Parathyroid adenoma (tissue), 2 donors: ENCODE measurements around the gene HEBP2.
A peak's percentile ranks its signal among the peaks of the same experiment; 100 is the strongest.

Experiments
- H2AFZ ChIP-seq: fragments of 300-600 bp; sonication (generic); one replicate; pipeline ENCODE4 v1.7.0; 2017; ENCODE audit warnings: antibody characterized with exemption, mild to moderate bottlenecking
- H3K27ac ChIP-seq: fragments of 300-600 bp; sonication (generic); one replicate; pipeline ENCODE4 v1.7.0; 2017
- H3K27me3 ChIP-seq: fragments of 300-600 bp; sonication (generic); one replicate; pipeline ENCODE4 v1.7.0; 2017; ENCODE audit warnings: low read length; ENCODE audit not compliant: control insufficient read depth, insufficient read depth
- H3K36me3 ChIP-seq: fragments of 300-600 bp; sonication (generic); one replicate; pipeline ENCODE4 v1.7.0; 2017; ENCODE audit warnings: low read length; ENCODE audit not compliant: control insufficient read depth, insufficient read depth
- H3K4me1 ChIP-seq: fragments of 300-600 bp; sonication (generic); one replicate; pipeline ENCODE4 v1.7.0; 2017; ENCODE audit warnings: control low read depth
- H3K4me2 ChIP-seq: fragments of 300-600 bp; sonication (generic); one replicate; pipeline ENCODE4 v1.7.0; 2017; ENCODE audit warnings: low read length
- H3K4me3 ChIP-seq: fragments of 300-600 bp; sonication (generic); one replicate; pipeline ENCODE4 v1.7.0; 2017; ENCODE audit warnings: low read depth, low read length
- H3K79me2 ChIP-seq: fragments of 300-600 bp; sonication (generic); one replicate; pipeline ENCODE4 v1.7.0; 2017; ENCODE audit warnings: control low read depth
- H3K9ac ChIP-seq: fragments of 300-600 bp; sonication (generic); one replicate; pipeline ENCODE4 v1.7.0; 2017; ENCODE audit warnings: mild to moderate bottlenecking
- H3K9me3 ChIP-seq: fragments of 300-600 bp; sonication (generic); one replicate; pipeline ENCODE4 v1.7.0; 2017; ENCODE audit warnings: low read length; ENCODE audit not compliant: control insufficient read depth
- CTCF ChIP-seq: fragments of 300-600 bp; sonication (generic); IDR thresholded peaks from one replicate; pipeline ENCODE4 v1.7.0; 2017; ENCODE audit warnings: antibody characterized with exemption, mild to moderate bottlenecking
- donor health status: primary hyperparathyroidism.

HEBP2 gene

GRCh38 chr6:138455746-138456400, 51.9 kb downstream of the HEBP2 start:
- no peaks in the 10 kb centered on the region for H3K9me3 ChIP-seq
- H3K27ac ChIP-seq = no peak overlapping the region
- no peak overlapping the region for H3K9ac ChIP-seq
- peak overlapping the region; percentile 5 for H2AFZ ChIP-seq
- no peak overlapping the region for H3K4me3 ChIP-seq
- H3K4me1 ChIP-seq = no peaks in the 10 kb centered on the region
- no peak overlapping the region for H3K4me2 ChIP-seq
- no peak for TF ChIP-seq CTCF
- no peaks in the 10 kb centered on the region for H3K79me2 ChIP-seq
- no peaks in the 10 kb centered on the region for H3K27me3 ChIP-seq
- H3K36me3 ChIP-seq = no peaks in the 10 kb centered on the region

- Histone ChIP-seq H3K27ac (no peak overlapping the region), H3K9ac (no peak overlapping the region)
Measured at GRCh38 chr6:138456401-138456790, 52.4 kb downstream of the HEBP2 start.

GRCh38 chr6:138461647-138462046, 57.6 kb downstream of the HEBP2 start:
- Histone ChIP-seq H2AFZ (no peak overlapping the region), H3K27me3 (no peaks in the 10 kb centered on the region), H3K4me2 (no peak overlapping the region), H3K9ac (no peak overlapping the region), H3K79me2 (no peaks in the 10 kb centered on the region), H3K4me1 (no peaks in the 10 kb centered on the region), H3K27ac (no peak overlapping the region), H3K36me3 (no peaks in the 10 kb centered on the region), H3K9me3 (no peaks in the 10 kb centered on the region), H3K4me3 (no peak overlapping the region)
- no peak for TF ChIP-seq CTCF

More at GRCh38 chr6:138456401-138456790, 52.4 kb downstream of the HEBP2 start:
- Histone ChIP-seq H3K4me3 (no peak overlapping the region), H3K4me1 (no peaks in the 10 kb centered on the region), H3K79me2 (no peaks in the 10 kb centered on the region), H3K9me3 (no peaks in the 10 kb centered on the region), H3K4me2 (no peak overlapping the region), H3K27me3 (no peaks in the 10 kb centered on the region), H3K36me3 (no peaks in the 10 kb centered on the region), H2AFZ (no peak overlapping the region)
- TF ChIP-seq CTCF = no peak

GRCh38 chr6:138464085-138464484, 60.1 kb downstream of the HEBP2 start:
- Histone ChIP-seq H3K9me3 (no peaks in the 10 kb centered on the region), H3K27me3 (no peaks in the 10 kb centered on the region), H3K36me3 (no peaks in the 10 kb centered on the region), H3K9ac (no peak overlapping the region), H2AFZ (no peak overlapping the region), H3K4me3 (no peak overlapping the region), H3K79me2 (no peaks in the 10 kb centered on the region), H3K4me1 (no peaks in the 10 kb centered on the region), H3K4me2 (no peak overlapping the region), H3K27ac (no peak overlapping the region)
- TF ChIP-seq CTCF = no peak

GRCh38 chr6:138465007-138465645, 61.1 kb downstream of the HEBP2 start:
- H3K4me3 ChIP-seq = no peak overlapping the region
- H3K9ac ChIP-seq = no peak overlapping the region
- no peak for TF ChIP-seq CTCF
- no peaks in the 10 kb centered on the region for H3K27me3 ChIP-seq
- no peak overlapping the region for H3K4me2 ChIP-seq
- H2AFZ ChIP-seq = no peak overlapping the region
- H3K9me3 ChIP-seq = no peaks in the 10 kb centered on the region
- H3K36me3 ChIP-seq = no peaks in the 10 kb centered on the region
- no peaks in the 10 kb centered on the region for H3K79me2 ChIP-seq
- no peak overlapping the region for H3K27ac ChIP-seq
- no peaks in the 10 kb centered on the region for H3K4me1 ChIP-seq
